ENCODE data around the gene PARD3B.

PARD3B gene

GRCh38 chr2:205501826-205502225 is 956.6 kb downstream of the PARD3B start:
- DNase-seq (ENCODE audit: extremely low read depth, insufficient read length), result no peak
- no peaks in the 10 kb centered on the region; the same call in 1 of the 2 replicates for H3K27me3 ChIP-seq (replicated peaks; ENCODE audit: control insufficient read depth, insufficient read depth, low read length)
- no peak overlapping the region for H3K4me3 ChIP-seq (replicated peaks; ENCODE audit: low read depth, low read length)
- TF ChIP-seq CTCF (IDR thresholded peaks at IDR 0.05; ENCODE audit: insufficient read depth, low read length, poor library complexity, severe bottlenecking), result no peak
- no peaks in the 10 kb centered on the region for H3K36me3 ChIP-seq (ENCODE audit: control insufficient read depth, insufficient read depth, low read length)

GRCh38 chr2:205505371-205505770 is 960.1 kb downstream of the PARD3B start:
- DNase-seq (ENCODE audit: extremely low read depth, insufficient read length), result no peak
- H3K36me3 ChIP-seq (ENCODE audit: control insufficient read depth, insufficient read depth, low read length), result no peaks in the 10 kb centered on the region
- H3K27me3 ChIP-seq (replicated peaks; ENCODE audit: control insufficient read depth, insufficient read depth, low read length), result no peaks in the 10 kb centered on the region
- H3K4me3 ChIP-seq (replicated peaks; ENCODE audit: low read depth, low read length), result no peak overlapping the region
- TF ChIP-seq CTCF (IDR thresholded peaks at IDR 0.05; ENCODE audit: insufficient read depth, low read length, poor library complexity, severe bottlenecking), result no peak

- no peaks in the 10 kb centered on the region for H3K27me3 ChIP-seq (replicated peaks; ENCODE audit: control insufficient read depth, insufficient read depth, low read length)
- DNase-seq (ENCODE audit: extremely low read depth, insufficient read length), result no peak
- no peak overlapping the region for H3K4me3 ChIP-seq (replicated peaks; ENCODE audit: low read depth, low read length)
- H3K36me3 ChIP-seq (ENCODE audit: control insufficient read depth, insufficient read depth, low read length), result no peaks in the 10 kb centered on the region
- no peak for TF ChIP-seq CTCF (IDR thresholded peaks at IDR 0.05; ENCODE audit: insufficient read depth, low read length, poor library complexity, severe bottlenecking)
Measured at GRCh38 chr2:205509655-205510054, 964.4 kb downstream of the PARD3B start.

- TF ChIP-seq CTCF (IDR thresholded peaks at IDR 0.05; ENCODE audit: insufficient read depth, low read length, poor library complexity, severe bottlenecking), result no peak
- no peak for DNase-seq (ENCODE audit: extremely low read depth, insufficient read length)
- Histone ChIP-seq H3K36me3 (ENCODE audit: control insufficient read depth, insufficient read depth, low read length) (no peaks in the 10 kb centered on the region), H3K27me3 (replicated peaks; ENCODE audit: control insufficient read depth, insufficient read depth, low read length) (no peaks in the 10 kb centered on the region), H3K4me3 (replicated peaks; ENCODE audit: low read depth, low read length) (no peak overlapping the region)
Measured at GRCh38 chr2:205510345-205510744, 965.1 kb downstream of the PARD3B start.

GRCh38 chr2:205511221-205511620 is 965.9 kb downstream of the PARD3B start:
- no peak for DNase-seq (ENCODE audit: extremely low read depth, insufficient read length)
- TF ChIP-seq CTCF (IDR thresholded peaks at IDR 0.05; ENCODE audit: insufficient read depth, low read length, poor library complexity, severe bottlenecking), result no peak
- H3K36me3 ChIP-seq (ENCODE audit: control insufficient read depth, insufficient read depth, low read length), result no peaks in the 10 kb centered on the region
- no peak overlapping the region for H3K4me3 ChIP-seq (replicated peaks; ENCODE audit: low read depth, low read length)
- H3K27me3 ChIP-seq (replicated peaks; ENCODE audit: control insufficient read depth, insufficient read depth, low read length), result no peaks in the 10 kb centered on the region

GRCh38 chr2:205511641-205512040 is 966.4 kb downstream of the PARD3B start:
- Histone ChIP-seq H3K4me3 (replicated peaks; ENCODE audit: low read depth, low read length) (no peak overlapping the region), H3K27me3 (replicated peaks; ENCODE audit: control insufficient read depth, insufficient read depth, low read length) (no peaks in the 10 kb centered on the region), H3K36me3 (ENCODE audit: control insufficient read depth, insufficient read depth, low read length) (no peaks in the 10 kb centered on the region)
- no peak for DNase-seq (ENCODE audit: extremely low read depth, insufficient read length)
- no peak for TF ChIP-seq CTCF (IDR thresholded peaks at IDR 0.05; ENCODE audit: insufficient read depth, low read length, poor library complexity, severe bottlenecking)
